GM23338 (cell line): ENCODE measurements around the gene CXCL8. TPM values are rescaled to one million over a fixed set of nuclear protein-coding genes. Genes with fewer than 3 reads are reported as not detected.

ENCODE experiments used
- ATAC-seq: fragments of 200-7000 bp; cut with Tn5 transposase; 3 replicates; pipeline ENCODE4 v1.9.1; 2020
- DNase-seq: peaks from one replicate; pipeline ENCODE4 v3.0.0-alpha.2; 2015; ENCODE audit warnings: low spot score
- H2AFZ ChIP-seq: fragments of 200-600 bp; sonication (generic); 2 replicates; pipeline ENCODE4 v1.8.0; 2016; ENCODE audit warnings: antibody characterized with exemption, mild to moderate bottlenecking, moderate library complexity
- H3F3A ChIP-seq: fragments of 200-600 bp; sonication (generic); replicated peaks from 2 replicates; pipeline ENCODE4 v1.8.0; 2017; ENCODE audit warnings: antibody characterized with exemption, mixed run types, low read depth
- H3K27ac ChIP-seq: fragments of 200-600 bp; sonication (generic); 2 replicates; pipeline ENCODE4 v1.6.1; 2016; ENCODE audit warnings: low read depth
- H3K27me3 ChIP-seq: fragments of 200-600 bp; sonication (generic); 2 replicates; pipeline ENCODE4 v1.8.0; 2016; ENCODE audit warnings: mild to moderate bottlenecking, mixed run types, moderate library complexity; ENCODE audit not compliant: insufficient read depth
- H3K36me3 ChIP-seq: fragments of 200-600 bp; sonication (generic); 2 replicates; pipeline ENCODE4 v1.8.0; 2016; ENCODE audit warnings: mild to moderate bottlenecking; ENCODE audit not compliant: insufficient read depth
- H3K4me1 ChIP-seq: fragments of 200-600 bp; sonication (generic); 2 replicates; pipeline ENCODE4 v1.8.0; 2016; ENCODE audit warnings: mild to moderate bottlenecking, moderate library complexity; ENCODE audit not compliant: insufficient read depth
- H3K4me2 ChIP-seq: fragments of 200-600 bp; sonication (generic); 2 replicates; pipeline ENCODE4 v1.7.1; 2017; ENCODE audit warnings: mixed run types
- H3K4me3 ChIP-seq: fragments of 200-600 bp; sonication (generic); 2 replicates; pipeline ENCODE4 v1.6.1; 2016; ENCODE audit warnings: mixed run types
- H3K79me2 ChIP-seq: fragments of 200-600 bp; sonication (generic); replicated peaks from 2 replicates; pipeline ENCODE4 v1.8.0; 2017; ENCODE audit warnings: mild to moderate bottlenecking; ENCODE audit not compliant: insufficient read depth
- H3K9me2 ChIP-seq: fragments of 200-600 bp; sonication (generic); 2 replicates; pipeline ENCODE4 v1.8.0; 2017; ENCODE audit not compliant: insufficient read depth
- H4K20me1 ChIP-seq: fragments of 200-600 bp; sonication (generic); replicated peaks from 2 replicates; pipeline ENCODE4 v1.8.0; 2017; ENCODE audit warnings: mild to moderate bottlenecking; ENCODE audit not compliant: insufficient read depth
- H3K27ac Mint-ChIP-seq: 2 replicates; pipeline ENCODE4 v1.8.0; 2020; ENCODE audit warnings: inconsistent platforms, mild to moderate bottlenecking, moderate library complexity, mixed read lengths
- H3K27me3 Mint-ChIP-seq: 3 replicates; pipeline ENCODE4 v1.8.0; 2022; ENCODE audit warnings: low read depth, mild to moderate bottlenecking, moderate library complexity, mixed read lengths, inconsistent platforms; ENCODE audit not compliant: insufficient read depth, poor library complexity
- H3K36me3 Mint-ChIP-seq: 3 replicates; pipeline ENCODE4 v1.8.0; 2021; ENCODE audit warnings: low read depth, mild to moderate bottlenecking, inconsistent platforms, moderate library complexity, mixed read lengths
- H3K4me1 Mint-ChIP-seq: 3 replicates; pipeline ENCODE4 v1.8.0; 2020; ENCODE audit warnings: mild to moderate bottlenecking, inconsistent platforms, mixed read lengths
- H3K4me3 Mint-ChIP-seq: 3 replicates; pipeline ENCODE4 v1.8.0; 2021; ENCODE audit warnings: moderate library complexity, mild to moderate bottlenecking, inconsistent platforms, mixed read lengths
- H3K9me3 Mint-ChIP-seq: 3 replicates; pipeline ENCODE4 v1.8.0; 2020; ENCODE audit warnings: moderate library complexity, mild to moderate bottlenecking, inconsistent platforms, mixed read lengths
- CREB1 ChIP-seq: fragments of 250-450 bp; sonication (Bioruptor Pico); IDR thresholded peaks from 2 replicates; pipeline ENCODE4 v1.5.0; 2020; ENCODE audit warnings: low read depth, mild to moderate bottlenecking, moderate library complexity
- EZH2 ChIP-seq: fragments of 200-600 bp; sonication (generic); IDR thresholded peaks from one replicate; pipeline ENCODE4 v1.8.0; 2017; ENCODE audit warnings: antibody characterized with exemption, mild to moderate bottlenecking, low read depth; ENCODE audit not compliant: unreplicated experiment
- EZH2phosphoT487 ChIP-seq: fragments of 200-600 bp; sonication (generic); IDR thresholded peaks from one replicate; pipeline ENCODE4 v1.8.1; 2018; ENCODE audit warnings: antibody characterized with exemption; ENCODE audit not compliant: unreplicated experiment
- JUNB ChIP-seq: IDR thresholded peaks from one replicate; pipeline ENCODE4 v1.6.1; 2016; ENCODE audit warnings: antibody characterized with exemption; ENCODE audit not compliant: unreplicated experiment
- NANOG ChIP-seq: IDR thresholded peaks from 2 replicates; pipeline ENCODE4 v1.6.1; 2016; ENCODE audit warnings: antibody characterized with exemption, borderline replicate concordance
- POLR2AphosphoS5 ChIP-seq: IDR thresholded peaks from 2 replicates; pipeline ENCODE4 v1.6.1; 2016; ENCODE audit warnings: antibody characterized with exemption, low read depth
- REST ChIP-seq: IDR thresholded peaks from one replicate; pipeline ENCODE4 v1.6.1; 2018; ENCODE audit warnings: antibody characterized with exemption; ENCODE audit not compliant: unreplicated experiment
- STAT1 ChIP-seq: IDR thresholded peaks from one replicate; pipeline ENCODE4 v1.6.1; 2016; ENCODE audit warnings: antibody characterized with exemption; ENCODE audit not compliant: unreplicated experiment
- ZNF114 ChIP-seq: fragments of 250-450 bp; sonication (Bioruptor Pico); IDR thresholded peaks from 2 replicates; pipeline ENCODE4 v1.5.0; 2020; ENCODE audit warnings: mild to moderate bottlenecking, moderate library complexity
- ZNF331 ChIP-seq: fragments of 250-450 bp; sonication (Bioruptor Pico); IDR thresholded peaks from 2 replicates; pipeline ENCODE4 v1.5.0; 2020; ENCODE audit warnings: low read depth, mild to moderate bottlenecking, moderate library complexity
- polyA plus RNA-seq: library from polyadenylated mRNA; unstranded; fragments of >200 nt; fragmentation: Nextera tagmentation; extraction: Ambion mirVana; gene quantifications from 2 replicates; pipeline ENCODE4 v1.2.1, GENCODE V29; 2016
- total RNA-seq: library from RNA; depleted of rRNA; stranded (reverse); fragments of >200 nt; shearing (Covaris generic); gene quantifications from 2 replicates; pipeline ENCODE4 v1.2.3, GENCODE V29; 2014
- TF ChIP-seq, protein P1 (sequence below): fragments of 250-450 bp; sonication (Bioruptor Pico); IDR thresholded peaks from 2 replicates; pipeline ENCODE4 v1.5.0; 2020; ENCODE audit warnings: mild to moderate bottlenecking, moderate library complexity
- TF ChIP-seq, protein P2 (sequence below), 2 experiments: fragments of 200-600 bp in 1 of 2; sonication (generic) in 1 of 2; conservative IDR thresholded peaks; 2 replicates each; pipeline versions ENCODE4 v1.5.1 to v1.6.1; 2016 to 2017; ENCODE audit warnings: antibody characterized with exemption in 2 of 2, low read depth in 2 of 2, mild to moderate bottlenecking in 2 of 2, moderate library complexity in 1 of 2
- TF ChIP-seq, protein P3 (sequence below): IDR thresholded peaks from 2 replicates; pipeline ENCODE4 v1.6.1; 2016; ENCODE audit warnings: antibody characterized with exemption

Gene CXCL8
- total and polyA plus RNA-seq, 2 experiments from 2014 or later: 0.11 TPM; not detected in 1

DNA sequence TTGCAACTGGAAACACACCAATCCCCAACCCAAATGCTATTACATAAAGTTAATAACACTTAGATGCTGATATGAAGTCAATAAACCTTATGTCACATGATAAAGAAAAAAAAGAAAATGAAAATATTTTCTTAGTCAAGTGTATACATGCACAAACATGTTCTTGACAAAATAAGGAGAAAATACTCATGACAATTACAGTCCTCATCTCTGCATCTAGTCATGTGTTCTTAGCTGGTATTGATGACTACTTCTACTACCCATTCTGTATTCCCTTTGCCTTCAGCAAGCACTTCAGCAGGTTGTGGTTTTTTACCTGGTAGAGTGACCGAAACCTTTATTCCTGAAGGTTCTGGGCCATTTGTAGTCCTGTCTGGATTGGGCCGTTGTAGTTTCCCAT lies 24.9 kb downstream of the CXCL8 start:
- no peaks in the 10 kb centered on the region for H3K79me2 ChIP-seq
- H3K4me2 ChIP-seq: no peak overlapping the region
- H3K4me3 ChIP-seq: no peak overlapping the region
- H3K9me2 ChIP-seq: peaks cover 6% of the 10 kb centered on the region; the same call in 1 of the 2 replicates
- Mint-ChIP-seq H3K4me3 (no peak overlapping the region), H3K4me1 (no peaks in the 10 kb centered on the region), H3K9me3 (no peaks in the 10 kb centered on the region), H3K27ac (no peak overlapping the region), H3K36me3 (no peaks in the 10 kb centered on the region), H3K27me3 (no peaks in the 10 kb centered on the region)
- H3K36me3 ChIP-seq: no peaks in the 10 kb centered on the region
- TF ChIP-seq REST (no peak), ZNF114 (CRISPR knock-in tag) (no peak), CREB1 (CRISPR knock-in tag) (no peak), EZH2phosphoT487 (no peak), STAT1 (no peak), EZH2 (no peak), POLR2AphosphoS5 (no peak), ZNF331 (CRISPR knock-in tag) (no peak), NANOG (no peak), JUNB (no peak)
- TF ChIP-seq, protein P1, sequence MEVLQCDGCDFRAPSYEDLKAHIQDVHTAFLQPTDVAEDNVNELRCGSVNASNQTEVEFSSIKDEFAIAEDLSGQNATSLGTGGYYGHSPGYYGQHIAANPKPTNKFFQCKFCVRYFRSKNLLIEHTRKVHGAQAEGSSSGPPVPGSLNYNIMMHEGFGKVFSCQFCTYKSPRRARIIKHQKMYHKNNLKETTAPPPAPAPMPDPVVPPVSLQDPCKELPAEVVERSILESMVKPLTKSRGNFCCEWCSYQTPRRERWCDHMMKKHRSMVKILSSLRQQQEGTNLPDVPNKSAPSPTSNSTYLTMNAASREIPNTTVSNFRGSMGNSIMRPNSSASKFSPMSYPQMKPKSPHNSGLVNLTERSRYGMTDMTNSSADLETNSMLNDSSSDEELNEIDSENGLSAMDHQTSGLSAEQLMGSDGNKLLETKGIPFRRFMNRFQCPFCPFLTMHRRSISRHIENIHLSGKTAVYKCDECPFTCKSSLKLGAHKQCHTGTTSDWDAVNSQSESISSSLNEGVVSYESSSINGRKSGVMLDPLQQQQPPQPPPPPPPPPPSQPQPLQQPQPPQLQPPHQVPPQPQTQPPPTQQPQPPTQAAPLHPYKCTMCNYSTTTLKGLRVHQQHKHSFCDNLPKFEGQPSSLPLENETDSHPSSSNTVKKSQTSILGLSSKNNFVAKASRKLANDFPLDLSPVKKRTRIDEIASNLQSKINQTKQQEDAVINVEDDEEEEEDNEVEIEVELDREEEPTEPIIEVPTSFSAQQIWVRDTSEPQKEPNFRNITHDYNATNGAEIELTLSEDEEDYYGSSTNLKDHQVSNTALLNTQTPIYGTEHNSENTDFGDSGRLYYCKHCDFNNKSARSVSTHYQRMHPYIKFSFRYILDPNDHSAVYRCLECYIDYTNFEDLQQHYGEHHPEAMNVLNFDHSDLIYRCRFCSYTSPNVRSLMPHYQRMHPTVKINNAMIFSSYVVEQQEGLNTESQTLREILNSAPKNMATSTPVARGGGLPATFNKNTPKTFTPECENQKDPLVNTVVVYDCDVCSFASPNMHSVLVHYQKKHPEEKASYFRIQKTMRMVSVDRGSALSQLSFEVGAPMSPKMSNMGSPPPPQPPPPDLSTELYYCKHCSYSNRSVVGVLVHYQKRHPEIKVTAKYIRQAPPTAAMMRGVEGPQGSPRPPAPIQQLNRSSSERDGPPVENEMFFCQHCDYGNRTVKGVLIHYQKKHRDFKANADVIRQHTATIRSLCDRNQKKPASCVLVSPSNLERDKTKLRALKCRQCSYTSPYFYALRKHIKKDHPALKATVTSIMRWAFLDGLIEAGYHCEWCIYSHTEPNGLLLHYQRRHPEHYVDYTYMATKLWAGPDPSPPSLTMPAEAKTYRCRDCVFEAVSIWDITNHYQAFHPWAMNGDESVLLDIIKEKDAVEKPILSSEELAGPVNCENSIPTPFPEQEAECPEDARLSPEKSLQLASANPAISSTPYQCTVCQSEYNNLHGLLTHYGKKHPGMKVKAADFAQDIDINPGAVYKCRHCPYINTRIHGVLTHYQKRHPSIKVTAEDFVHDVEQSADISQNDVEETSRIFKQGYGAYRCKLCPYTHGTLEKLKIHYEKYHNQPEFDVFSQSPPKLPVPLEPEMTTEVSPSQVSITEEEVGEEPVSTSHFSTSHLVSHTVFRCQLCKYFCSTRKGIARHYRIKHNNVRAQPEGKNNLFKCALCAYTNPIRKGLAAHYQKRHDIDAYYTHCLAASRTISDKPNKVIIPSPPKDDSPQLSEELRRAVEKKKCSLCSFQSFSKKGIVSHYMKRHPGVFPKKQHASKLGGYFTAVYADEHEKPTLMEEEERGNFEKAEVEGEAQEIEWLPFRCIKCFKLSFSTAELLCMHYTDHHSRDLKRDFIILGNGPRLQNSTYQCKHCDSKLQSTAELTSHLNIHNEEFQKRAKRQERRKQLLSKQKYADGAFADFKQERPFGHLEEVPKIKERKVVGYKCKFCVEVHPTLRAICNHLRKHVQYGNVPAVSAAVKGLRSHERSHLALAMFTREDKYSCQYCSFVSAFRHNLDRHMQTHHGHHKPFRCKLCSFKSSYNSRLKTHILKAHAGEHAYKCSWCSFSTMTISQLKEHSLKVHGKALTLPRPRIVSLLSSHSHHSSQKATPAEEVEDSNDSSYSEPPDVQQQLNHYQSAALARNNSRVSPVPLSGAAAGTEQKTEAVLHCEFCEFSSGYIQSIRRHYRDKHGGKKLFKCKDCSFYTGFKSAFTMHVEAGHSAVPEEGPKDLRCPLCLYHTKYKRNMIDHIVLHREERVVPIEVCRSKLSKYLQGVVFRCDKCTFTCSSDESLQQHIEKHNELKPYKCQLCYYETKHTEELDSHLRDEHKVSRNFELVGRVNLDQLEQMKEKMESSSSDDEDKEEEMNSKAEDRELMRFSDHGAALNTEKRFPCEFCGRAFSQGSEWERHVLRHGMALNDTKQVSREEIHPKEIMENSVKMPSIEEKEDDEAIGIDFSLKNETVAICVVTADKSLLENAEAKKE (CRISPR knock-in tag): no peak
- TF ChIP-seq, protein P2, sequence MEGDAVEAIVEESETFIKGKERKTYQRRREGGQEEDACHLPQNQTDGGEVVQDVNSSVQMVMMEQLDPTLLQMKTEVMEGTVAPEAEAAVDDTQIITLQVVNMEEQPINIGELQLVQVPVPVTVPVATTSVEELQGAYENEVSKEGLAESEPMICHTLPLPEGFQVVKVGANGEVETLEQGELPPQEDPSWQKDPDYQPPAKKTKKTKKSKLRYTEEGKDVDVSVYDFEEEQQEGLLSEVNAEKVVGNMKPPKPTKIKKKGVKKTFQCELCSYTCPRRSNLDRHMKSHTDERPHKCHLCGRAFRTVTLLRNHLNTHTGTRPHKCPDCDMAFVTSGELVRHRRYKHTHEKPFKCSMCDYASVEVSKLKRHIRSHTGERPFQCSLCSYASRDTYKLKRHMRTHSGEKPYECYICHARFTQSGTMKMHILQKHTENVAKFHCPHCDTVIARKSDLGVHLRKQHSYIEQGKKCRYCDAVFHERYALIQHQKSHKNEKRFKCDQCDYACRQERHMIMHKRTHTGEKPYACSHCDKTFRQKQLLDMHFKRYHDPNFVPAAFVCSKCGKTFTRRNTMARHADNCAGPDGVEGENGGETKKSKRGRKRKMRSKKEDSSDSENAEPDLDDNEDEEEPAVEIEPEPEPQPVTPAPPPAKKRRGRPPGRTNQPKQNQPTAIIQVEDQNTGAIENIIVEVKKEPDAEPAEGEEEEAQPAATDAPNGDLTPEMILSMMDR (conservative IDR thresholded peaks at IDR 0.05; ENCODE audit: low read depth in 2 of 2): no peak
- TF ChIP-seq, protein P3, sequence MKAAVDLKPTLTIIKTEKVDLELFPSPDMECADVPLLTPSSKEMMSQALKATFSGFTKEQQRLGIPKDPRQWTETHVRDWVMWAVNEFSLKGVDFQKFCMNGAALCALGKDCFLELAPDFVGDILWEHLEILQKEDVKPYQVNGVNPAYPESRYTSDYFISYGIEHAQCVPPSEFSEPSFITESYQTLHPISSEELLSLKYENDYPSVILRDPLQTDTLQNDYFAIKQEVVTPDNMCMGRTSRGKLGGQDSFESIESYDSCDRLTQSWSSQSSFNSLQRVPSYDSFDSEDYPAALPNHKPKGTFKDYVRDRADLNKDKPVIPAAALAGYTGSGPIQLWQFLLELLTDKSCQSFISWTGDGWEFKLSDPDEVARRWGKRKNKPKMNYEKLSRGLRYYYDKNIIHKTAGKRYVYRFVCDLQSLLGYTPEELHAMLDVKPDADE: no peak
- no peaks in the 10 kb centered on the region for H3K27me3 ChIP-seq
- no peaks in the 10 kb centered on the region for H4K20me1 ChIP-seq
- no peaks in the 10 kb centered on the region for H3K4me1 ChIP-seq
- no peak for DNase-seq
- no peaks in the 10 kb centered on the region for H3F3A ChIP-seq
- no peak for ATAC-seq
- no peak overlapping the region for H2AFZ ChIP-seq
- no peak overlapping the region for H3K27ac ChIP-seq
